Fibroblast of villous mesenchyme (primary cell): ENCODE data around the gene ZNF423. TPM values are rescaled to one million over a fixed set of nuclear protein-coding genes. Genes with fewer than 3 reads are reported as not detected.

ENCODE experiments used
- DNase-seq: peaks from one replicate; pipeline ENCODE4 v3.0.0-alpha.2; 2010; ENCODE audit warnings: low read depth
- H3K4me3 ChIP-seq: 2 replicates; pipeline ENCODE4 v1.5.1; 2011; ENCODE audit warnings: low read depth, mild to moderate bottlenecking, low read length
- CTCF ChIP-seq: IDR thresholded peaks from 2 replicates; pipeline ENCODE4 v1.5.1; 2012; ENCODE audit warnings: low read depth, mild to moderate bottlenecking, low read length; ENCODE audit not compliant: insufficient read depth
- total RNA-seq: library from RNA; depleted of rRNA; stranded (reverse); fragments of >200 nt; gene quantifications from 2 replicates; pipeline ENCODE4 v1.2.3, GENCODE V29; 2012

The ZNF423 gene
- total RNA-seq, 1 donor: 0.43 TPM

GRCh38 chr16:49645263-49645662, 210.6 kb downstream of the ZNF423 start:
- no peak overlapping the region for H3K4me3 ChIP-seq
- TF ChIP-seq CTCF: no peak
- no peak for DNase-seq

GRCh38 chr16:49644145-49644463, 211.8 kb downstream of the ZNF423 start:
- DNase-seq: no peak

GRCh38 chr16:49643429-49644144, 212.3 kb downstream of the ZNF423 start:
- no peak overlapping the region for H3K4me3 ChIP-seq
- peak; percentile 7 for DNase-seq
- TF ChIP-seq CTCF: no peak

More at GRCh38 chr16:49644145-49644463, 211.8 kb downstream of the ZNF423 start:
- no peak for TF ChIP-seq CTCF
- H3K4me3 ChIP-seq: no peak overlapping the region

- DNase-seq: no peak
- TF ChIP-seq CTCF: no peak
- no peak overlapping the region for H3K4me3 ChIP-seq
These were observed 214.7 kb downstream of the ZNF423 start for GRCh38 chr16:49641250-49641649.

- no peak for DNase-seq
- no peak overlapping the region for H3K4me3 ChIP-seq
- no peak for TF ChIP-seq CTCF
These were observed 215.3 kb downstream of the ZNF423 start for GRCh38 chr16:49640581-49640980.

GRCh38 chr16:49639739-49640431, 216.0 kb downstream of the ZNF423 start:
- peak; percentile 35 for DNase-seq
- TF ChIP-seq CTCF: no peak
- no peak overlapping the region for H3K4me3 ChIP-seq
